ENCODE data around the gene GRK5.

GRK5 gene

GRCh38 chr10:119297207-119297968 lies 90.0 kb downstream of the GRK5 start:
- no peak for DNase-seq (ENCODE audit: low read depth)

- no peak for DNase-seq (ENCODE audit: low read depth)
These were observed 91.4 kb downstream of the GRK5 start for GRCh38 chr10:119298810-119299209.

- DNase-seq (ENCODE audit: low read depth), result no peak
These were observed 92.2 kb downstream of the GRK5 start for GRCh38 chr10:119299531-119299930.

GRCh38 chr10:119301397-119301796 lies 94.0 kb downstream of the GRK5 start:
- peak; percentile 26 for DNase-seq (ENCODE audit: low read depth)

- DNase-seq (ENCODE audit: low read depth), result no peak
These were observed 94.8 kb downstream of the GRK5 start for GRCh38 chr10:119302172-119302571.

- no peak for DNase-seq (ENCODE audit: low read depth)
These were observed 95.4 kb downstream of the GRK5 start for GRCh38 chr10:119302591-119303253.

GRCh38 chr10:119303886-119304285 lies 96.5 kb downstream of the GRK5 start:
- no peak for DNase-seq (ENCODE audit: low read depth)

- DNase-seq (ENCODE audit: low read depth), result no peak
These were observed 97.2 kb downstream of the GRK5 start for GRCh38 chr10:119304541-119304940.

GRCh38 chr10:119305860-119306513 lies 98.6 kb downstream of the GRK5 start:
- DNase-seq (ENCODE audit: low read depth), result peak; percentile 98

GRCh38 chr10:119306514-119306951 lies 99.2 kb downstream of the GRK5 start:
- DNase-seq (ENCODE audit: low read depth), result no peak

- DNase-seq (ENCODE audit: low read depth), result peak; percentile 19
These were observed 99.6 kb downstream of the GRK5 start for GRCh38 chr10:119306986-119307392.

- no peak for DNase-seq (ENCODE audit: low read depth)
These were observed 100.7 kb downstream of the GRK5 start for GRCh38 chr10:119308089-119308488.

GRCh38 chr10:119308551-119309422 lies 101.4 kb downstream of the GRK5 start:
- no peak for DNase-seq (ENCODE audit: low read depth)

- no peak for DNase-seq (ENCODE audit: low read depth)
These were observed 102.0 kb downstream of the GRK5 start for GRCh38 chr10:119309423-119309770.

- DNase-seq (ENCODE audit: low read depth), result no peak
These were observed 103.4 kb downstream of the GRK5 start for GRCh38 chr10:119310806-119311205.

- DNase-seq (ENCODE audit: low read depth), result no peak
These were observed 104.9 kb downstream of the GRK5 start for GRCh38 chr10:119312241-119312640.

GRCh38 chr10:119313024-119313423 lies 105.7 kb downstream of the GRK5 start:
- DNase-seq (ENCODE audit: low read depth), result no peak

- no peak for DNase-seq (ENCODE audit: low read depth)
These were observed 106.3 kb downstream of the GRK5 start for GRCh38 chr10:119313644-119314043.

GRCh38 chr10:119314061-119314460 lies 106.7 kb downstream of the GRK5 start:
- no peak for DNase-seq (ENCODE audit: low read depth)

GRCh38 chr10:119314486-119314885 lies 107.1 kb downstream of the GRK5 start:
- no peak for DNase-seq (ENCODE audit: low read depth)

GRCh38 chr10:119315128-119316001 lies 108.0 kb downstream of the GRK5 start:
- DNase-seq (ENCODE audit: low read depth), result peak; percentile 93
